GM12878 (cell line): ENCODE results near the gene SLC24A4.

ENCODE experiments used
- CTCF ChIP-seq, 3 experiments: IDR thresholded peaks in 2 of 3; conservative IDR thresholded peaks in 1 of 3; 2 replicates each; pipeline ENCODE4 v1.5.1; 2011; ENCODE audit warnings: low read depth in 3 of 3, low read length in 3 of 3, mild to moderate bottlenecking in 3 of 3, control low read depth in 2 of 3, moderate library complexity in 2 of 3, inconsistent platforms in 1 of 3, mixed read lengths in 1 of 3; ENCODE audit not compliant: control insufficient read depth in 2 of 3, insufficient read depth in 1 of 3; ENCODE audit errors: extremely low read depth in 1 of 3
- LARP7 ChIP-seq: fragments of 450-650 bp; IDR thresholded peaks from 2 replicates; pipeline ENCODE4 v1.6.1; 2017; ENCODE audit warnings: mild to moderate bottlenecking
- MTA3 ChIP-seq: IDR thresholded peaks from 2 replicates; pipeline ENCODE4 v1.6.1; 2012; ENCODE audit warnings: low read length, inconsistent platforms, borderline replicate concordance
- REST ChIP-seq: IDR thresholded peaks from 2 replicates; pipeline ENCODE4 v1.6.1; 2012; ENCODE audit warnings: mild to moderate bottlenecking, low read depth, low read length
- ZZZ3 ChIP-seq: IDR thresholded peaks from 2 replicates; pipeline ENCODE4 v1.6.1; 2011; ENCODE audit warnings: low read depth; ENCODE audit not compliant: control insufficient read depth, insufficient read length
- TF ChIP-seq, protein P1 (sequence below): fragments of 450-650 bp; IDR thresholded peaks from 2 replicates; pipeline ENCODE4 v1.6.1; 2017; ENCODE audit warnings: mild to moderate bottlenecking

GRCh38 chr14:92460916-92461579 lies 138.1 kb downstream of the SLC24A4 start:
- TF ChIP-seq MTA3 (no peak), CTCF (IDR thresholded peaks at IDR 0.05 in 2 of 3, conservative IDR thresholded peaks at IDR 0.05 in 1 of 3; ENCODE audit: control insufficient read depth in 2 of 3, extremely low read depth in 1 of 3, insufficient read depth in 1 of 3, low read depth in 3 of 3, low read length in 3 of 3) (no peak), REST (no peak), ZZZ3 (no peak), LARP7 (no peak)
- TF ChIP-seq, protein P1, sequence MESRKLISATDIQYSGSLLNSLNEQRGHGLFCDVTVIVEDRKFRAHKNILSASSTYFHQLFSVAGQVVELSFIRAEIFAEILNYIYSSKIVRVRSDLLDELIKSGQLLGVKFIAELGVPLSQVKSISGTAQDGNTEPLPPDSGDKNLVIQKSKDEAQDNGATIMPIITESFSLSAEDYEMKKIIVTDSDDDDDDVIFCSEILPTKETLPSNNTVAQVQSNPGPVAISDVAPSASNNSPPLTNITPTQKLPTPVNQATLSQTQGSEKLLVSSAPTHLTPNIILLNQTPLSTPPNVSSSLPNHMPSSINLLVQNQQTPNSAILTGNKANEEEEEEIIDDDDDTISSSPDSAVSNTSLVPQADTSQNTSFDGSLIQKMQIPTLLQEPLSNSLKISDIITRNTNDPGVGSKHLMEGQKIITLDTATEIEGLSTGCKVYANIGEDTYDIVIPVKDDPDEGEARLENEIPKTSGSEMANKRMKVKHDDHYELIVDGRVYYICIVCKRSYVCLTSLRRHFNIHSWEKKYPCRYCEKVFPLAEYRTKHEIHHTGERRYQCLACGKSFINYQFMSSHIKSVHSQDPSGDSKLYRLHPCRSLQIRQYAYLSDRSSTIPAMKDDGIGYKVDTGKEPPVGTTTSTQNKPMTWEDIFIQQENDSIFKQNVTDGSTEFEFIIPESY: no peak
